H1 (cell line): ENCODE measurements around the gene MOK. TPM values are rescaled to one million over a fixed set of nuclear protein-coding genes. Genes with fewer than 3 reads are reported as not detected.

Source experiments
- CTCF ChIA-PET: fragments of 300-600 bp; sonication (Branson Sonifier 250); formaldehyde crosslinking; loops from one replicate; lab custom pipeline; 2021; ENCODE audit not compliant: partially characterized antibody; lab: Charles Lee
- POLR2A ChIA-PET: fragments of 300-600 bp; sonication (Branson Sonifier 250); formaldehyde crosslinking; loops from one replicate; lab custom pipeline; 2021; ENCODE audit warnings: inconsistent platforms; ENCODE audit not compliant: partially characterized antibody; lab: Charles Lee
- DNase-seq, 2 experiments: peaks; one replicate each; pipeline versions ENCODE4 v3.0.0 to v3.0.0-alpha.2; 2010 to 2022; ENCODE audit warnings: low spot score in 2 of 2, low read depth in 1 of 2, mixed read lengths in 1 of 2
- FAIRE-seq: peaks from 2 replicates; lab custom pipeline; 2011; peaks lifted over from hg19 to GRCh38; lab: Jason Lieb, UNC
- H2AFZ ChIP-seq: 2 replicates; pipeline ENCODE4 v1.8.1; 2012; ENCODE audit warnings: low read length, inconsistent platforms
- H2AK5ac ChIP-seq: 2 replicates; pipeline ENCODE4 v1.6.1; 2013; ENCODE audit warnings: low read depth, low read length
- H2BK120ac ChIP-seq: replicated peaks from 2 replicates; pipeline ENCODE3; 2013; ENCODE audit warnings: low read depth, low read length, inconsistent platforms
- H2BK12ac ChIP-seq: 2 replicates; pipeline ENCODE4 v1.6.1; 2013; ENCODE audit warnings: low read depth, low read length
- H2BK15ac ChIP-seq: 2 replicates; pipeline ENCODE4 v1.6.1; 2013; ENCODE audit warnings: low read length
- H2BK20ac ChIP-seq: 2 replicates; pipeline ENCODE4 v1.6.1; 2013; ENCODE audit warnings: low read length
- H2BK5ac ChIP-seq: 2 replicates; pipeline ENCODE4 v1.6.1; 2013; ENCODE audit warnings: low read depth, low read length
- H3K14ac ChIP-seq: 2 replicates; pipeline ENCODE4 v1.6.1; 2013; ENCODE audit warnings: inconsistent platforms; ENCODE audit not compliant: insufficient read length
- H3K18ac ChIP-seq: 2 replicates; pipeline ENCODE4 v1.6.1; 2013; ENCODE audit warnings: low read length; ENCODE audit errors: extremely low read depth
- H3K23ac ChIP-seq: 2 replicates; pipeline ENCODE4 v1.6.1; 2013; ENCODE audit warnings: inconsistent platforms; ENCODE audit not compliant: insufficient read length
- H3K23me2 ChIP-seq: 2 replicates; pipeline ENCODE4 v1.6.1; 2013; ENCODE audit warnings: low read depth, low read length
- H3K27ac ChIP-seq: 2 replicates; pipeline ENCODE4 v1.6.1; 2011; ENCODE audit warnings: low read depth, low read length, inconsistent platforms
- H3K27me3 ChIP-seq, 4 experiments: replicated peaks in 1 of 4; 1 replicate in 1 of 4; 2 replicates in 3 of 4; pipeline versions ENCODE4 v1.6.1 to v1.8.1; 2011 to 2013; ENCODE audit warnings: low read length in 3 of 4, mild to moderate bottlenecking in 3 of 4, inconsistent platforms in 2 of 4, mixed read lengths in 2 of 4, moderate library complexity in 1 of 4; ENCODE audit not compliant: control insufficient read depth in 3 of 4, insufficient read depth in 3 of 4; ENCODE audit errors: extremely low read depth in 1 of 4
- H3K36me3 ChIP-seq, 4 experiments: 2 replicates each; pipeline versions ENCODE4 v1.6.1 to v1.8.1; 2011 to 2013; ENCODE audit warnings: mild to moderate bottlenecking in 4 of 4, low read length in 3 of 4, moderate library complexity in 2 of 4, control low read depth in 1 of 4, inconsistent platforms in 1 of 4; ENCODE audit not compliant: insufficient read depth in 4 of 4, control insufficient read depth in 2 of 4
- H3K4ac ChIP-seq: replicated peaks from 2 replicates; pipeline ENCODE3; 2013; ENCODE audit warnings: low read length, low read depth, mixed read lengths, inconsistent platforms; ENCODE audit not compliant: insufficient read length
- H3K4me1 ChIP-seq, 4 experiments: replicated peaks in 1 of 4; 1 replicate in 1 of 4; 2 replicates in 3 of 4; pipeline versions ENCODE4 v1.6.1 to v1.8.1; 2011 to 2013; ENCODE audit warnings: low read length in 3 of 4, inconsistent platforms in 2 of 4, mixed read lengths in 1 of 4; ENCODE audit not compliant: insufficient read depth in 4 of 4, control insufficient read depth in 3 of 4
- H3K4me2 ChIP-seq, 2 experiments: 2 replicates each; pipeline versions ENCODE4 v1.6.1 to v1.8.1; 2011 to 2013; ENCODE audit warnings: low read depth in 2 of 2, low read length in 2 of 2, control low read depth in 1 of 2, inconsistent platforms in 1 of 2, mild to moderate bottlenecking in 1 of 2; ENCODE audit not compliant: insufficient read depth in 1 of 2
- H3K4me3 ChIP-seq, 4 experiments: fragments of 200-600, 300-600 bp in 1 of 4; sonication (generic), shearing (Covaris generic), sonication (Bioruptor Twin) in 1 of 4; 2 replicates each; pipeline versions ENCODE4 v1.5.1 to v1.8.1; 2011 to 2016; ENCODE audit warnings: low read length in 4 of 4, low read depth in 3 of 4, control low read depth in 2 of 4, inconsistent platforms in 2 of 4, mild to moderate bottlenecking in 2 of 4, mixed read lengths in 1 of 4, moderate library complexity in 1 of 4; ENCODE audit not compliant: insufficient read depth in 2 of 4; ENCODE audit errors: extremely low read depth in 1 of 4
- H3K56ac ChIP-seq: replicated peaks from 2 replicates; pipeline ENCODE3; 2013; ENCODE audit warnings: low read depth, mild to moderate bottlenecking, mixed read lengths, low read length, inconsistent platforms; ENCODE audit not compliant: insufficient read length
- H3K79me1 ChIP-seq: 2 replicates; pipeline ENCODE4 v1.6.1; 2013; ENCODE audit warnings: low read depth, low read length, control low read depth
- H3K79me2 ChIP-seq, 2 experiments: 2 replicates each; pipeline versions ENCODE4 v1.6.1 to v1.8.1; 2012 to 2013; ENCODE audit warnings: low read length in 2 of 2, mild to moderate bottlenecking in 2 of 2, inconsistent platforms in 1 of 2; ENCODE audit not compliant: insufficient read depth in 2 of 2, control insufficient read depth in 1 of 2
- H3K9ac ChIP-seq, 4 experiments: replicated peaks in 1 of 4; 1 replicate in 1 of 4; 2 replicates in 3 of 4; pipeline versions ENCODE4 v1.6.1 to v1.8.1; 2011 to 2013; ENCODE audit warnings: low read depth in 3 of 4, low read length in 3 of 4, control low read depth in 2 of 4, mild to moderate bottlenecking in 2 of 4, moderate library complexity in 2 of 4, inconsistent platforms in 1 of 4; ENCODE audit errors: extremely low read depth in 1 of 4
- H3K9me3 ChIP-seq, 2 experiments: 2 replicates each; pipeline versions ENCODE4 v1.6.1 to v1.8.1; 2012 to 2013; ENCODE audit warnings: mild to moderate bottlenecking in 2 of 2, moderate library complexity in 2 of 2, control low read depth in 1 of 2, inconsistent platforms in 1 of 2, low read depth in 1 of 2, low read length in 1 of 2, mixed read lengths in 1 of 2; ENCODE audit not compliant: insufficient read depth in 2 of 2
- H4K20me1 ChIP-seq, 2 experiments: replicated peaks in 1 of 2; 2 replicates each; pipeline versions ENCODE3 to v1.8.1; 2011 to 2013; ENCODE audit warnings: inconsistent platforms in 2 of 2, low read length in 2 of 2, mild to moderate bottlenecking in 1 of 2; ENCODE audit not compliant: insufficient read depth in 2 of 2, control insufficient read depth in 1 of 2
- H4K5ac ChIP-seq: 2 replicates; pipeline ENCODE4 v1.6.1; 2013; ENCODE audit warnings: low read length, low read depth, mixed read lengths, inconsistent platforms; ENCODE audit not compliant: insufficient read length
- H4K8ac ChIP-seq: 2 replicates; pipeline ENCODE4 v1.8.0; 2013; ENCODE audit warnings: mild to moderate bottlenecking, moderate library complexity, low read length, inconsistent platforms; ENCODE audit not compliant: insufficient read depth; ENCODE audit errors: extremely low read depth
- H4K91ac ChIP-seq: replicated peaks from 2 replicates; pipeline ENCODE3; 2013; ENCODE audit warnings: low read length, mixed read lengths, inconsistent platforms; ENCODE audit not compliant: insufficient read length
- NRF1 ChIP-seq: IDR thresholded peaks from 2 replicates; pipeline ENCODE4 v1.6.1; 2011; ENCODE audit warnings: mild to moderate bottlenecking, low read depth, low read length, improper control_type of control experiment
- RFX5 ChIP-seq: IDR thresholded peaks from 2 replicates; pipeline ENCODE4 v1.6.1; 2011; ENCODE audit warnings: low read depth, low read length, improper control_type of control experiment, borderline replicate concordance
- SIX5 ChIP-seq: IDR thresholded peaks from 2 replicates; pipeline ENCODE4 v1.6.1; 2011; ENCODE audit warnings: mild to moderate bottlenecking, low read depth, low read length
- TAF1 ChIP-seq: IDR thresholded peaks from 2 replicates; pipeline ENCODE4 v1.6.1; 2011; ENCODE audit warnings: mild to moderate bottlenecking, low read depth, low read length
- WGBS, 2 experiments: shearing (Covaris generic) in 1 of 2; methylation state at CpG; one replicate each; pipeline versions ENCODE4 v1.1.6 to v1.1.7; 2013 to 2015; ENCODE audit warnings: low lambda C conversion rate in 2 of 2, mixed read lengths in 2 of 2, inconsistent platforms in 1 of 2, low coverage in 1 of 2, missing lambda C conversion rate in 1 of 2; ENCODE audit not compliant: insufficient replicate concordance in 2 of 2, insufficient coverage in 1 of 2, insufficient read length in 1 of 2; ENCODE audit errors: extremely low coverage in 1 of 2, missing lambda C conversion rate in 1 of 2; 5-methylcytosine and 5-hydroxymethylcytosine counted together
- polyA plus RNA-seq, 7 experiments: library from polyadenylated mRNA; depleted of rRNA in 3 of 7; stranded (reverse) in 5 of 7; unstranded in 2 of 7; fragments of >200 nt in 5 of 7; fragments of 200-250 nt in 2 of 7; gene quantifications; 1 replicate in 5 of 7; 2 replicates in 1 of 7; 4 replicates in 1 of 7; pipeline versions ENCODE4 v1.2.1 to v1.2.3, GENCODE V29; 2011 to 2013; ENCODE audit warnings: missing spikeins in 2 of 7, mixed read lengths in 2 of 7
- total RNA-seq: library from RNA; stranded (reverse); fragmentation: NEBNext Ultra II Directional; extraction: Animal tissue kit (Norgen Biotek cat#: 25700); gene quantifications from 2 replicates; pipeline ENCODE4 v1.2.1, GENCODE V29; 2021

MOK gene
- total and polyA plus RNA-seq, 2 of the 8 experiments (the other 6 are each of a cell fraction or from before 2014, with no cell fraction given): 2.1 to 2.5 TPM

DNA sequence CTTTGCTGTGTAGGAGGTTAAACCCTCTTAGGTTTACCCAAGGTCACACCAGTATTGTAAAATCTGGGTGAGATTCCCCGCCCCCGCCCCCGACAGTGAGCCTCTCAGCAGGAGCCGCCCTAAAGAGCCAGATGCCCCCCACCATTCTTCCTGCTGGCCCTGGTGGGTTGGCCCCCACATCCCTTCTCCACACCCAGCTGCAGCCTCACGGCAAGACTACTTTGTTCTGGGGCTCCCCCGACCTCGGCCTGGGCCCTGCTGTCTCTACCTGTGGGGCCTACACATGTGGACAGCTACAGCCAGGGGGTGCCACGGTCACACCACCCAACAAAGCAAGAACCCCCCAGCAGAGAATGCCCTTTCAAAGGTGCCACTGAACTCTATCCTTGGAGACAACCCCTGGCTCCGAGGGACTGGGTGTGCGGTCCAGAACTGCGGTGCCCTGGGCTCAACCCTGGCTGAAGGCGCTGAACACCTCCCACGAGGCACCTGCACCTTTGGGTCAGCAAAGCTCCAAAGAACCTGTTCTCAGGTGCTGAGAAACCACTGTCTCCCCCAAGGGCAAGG is 82.9 kb downstream of the MOK start:
- Histone ChIP-seq H3K4me2 (no peak overlapping the region), H3K4me1 (peaks cover 0 to 16% (median 6%) of the 10 kb centered on the region in 4 experiments; a peak in 6 of 7 replicates), H3K4ac (no peak overlapping the region), H3K23me2 (no peaks in the 10 kb centered on the region), H2BK120ac (no peak overlapping the region), H3K79me1 (peaks cover 13% of the 10 kb centered on the region), H3K9ac (no peak overlapping the region), H2BK20ac (no peak overlapping the region), H3K14ac (no peak overlapping the region), H3K79me2 (peaks cover 0 to 6% of the 10 kb centered on the region in 2 experiments; a peak in 1 of 4 replicates), H4K8ac (no peak overlapping the region), H4K20me1 (peaks cover 4 to 13% of the 10 kb centered on the region in 2 experiments), H2BK12ac (no peak overlapping the region), H3K27ac (no peak overlapping the region), H3K23ac (no peak overlapping the region), H4K5ac (no peak overlapping the region), H3K56ac (no peak overlapping the region), H2AFZ (no peak overlapping the region), H3K4me3 (no peak overlapping the region), H4K91ac (no peak overlapping the region), H3K27me3 (no peaks in the 10 kb centered on the region), H2BK15ac (no peak overlapping the region), H2BK5ac (no peak overlapping the region), H2AK5ac (no peak overlapping the region), H3K18ac (no peak overlapping the region; the same call in 1 of the 2 replicates), H3K9me3 (no peaks in the 10 kb centered on the region), H3K36me3 (no peaks in the 10 kb centered on the region)
- ChIA-PET POLR2A (interaction anchor here (1.4 to 1.6 kb wide), 2 partner anchors 8 to 9 kb away, joined by 4 read pairs; no protein-coding TSS in a partner anchor), CTCF (interaction anchor here (0.6 to 3.4 kb wide), 6 partner anchors 9 to 618 kb away, joined by 3 to 17 read pairs (median 6); no protein-coding TSS in a partner anchor)
- FAIRE-seq (no peak), DNase-seq (no peak)
- WGBS, 2 experiments: 94% methylated on average over 13 of the region's 13 CpGs; no CpG with 5 or more reads in 1 of the 2 experiments
- TF ChIP-seq TAF1: no peak
- TF ChIP-seq NRF1: no peak
- TF ChIP-seq SIX5: no peak
- no peak for TF ChIP-seq RFX5
